H9 (cell line): ENCODE measurements around the gene SMARCC2. TPM values are rescaled to one million over a fixed set of nuclear protein-coding genes. Genes with fewer than 3 reads are reported as not detected.

Experiments used
- DNase-seq: peaks from one replicate; pipeline ENCODE4 v3.0.0-alpha.2; 2017
- H2AFZ ChIP-seq: one replicate; pipeline ENCODE4 v1.6.1; 2013; ENCODE audit warnings: mild to moderate bottlenecking, low read length, control low read depth, moderate library complexity
- H2AK5ac ChIP-seq: 2 replicates; pipeline ENCODE4 v1.6.1; 2013; ENCODE audit warnings: low read length, control low read depth, mixed read lengths; ENCODE audit not compliant: insufficient read length
- H2BK120ac ChIP-seq: one replicate; pipeline ENCODE4 v1.6.1; 2013; ENCODE audit warnings: low read depth, mild to moderate bottlenecking, low read length, control low read depth, inconsistent platforms; ENCODE audit not compliant: poor library complexity, severe bottlenecking
- H2BK12ac ChIP-seq: 2 replicates; pipeline ENCODE4 v1.6.1; 2013; ENCODE audit warnings: low read length, control low read depth, mixed read lengths, low read depth; ENCODE audit not compliant: insufficient read length
- H2BK15ac ChIP-seq: 2 replicates; pipeline ENCODE4 v1.6.1; 2013; ENCODE audit warnings: low read depth, low read length, control low read depth
- H2BK20ac ChIP-seq: one replicate; pipeline ENCODE4 v1.6.1; 2013; ENCODE audit warnings: low read depth, mild to moderate bottlenecking, low read length, control low read depth, inconsistent platforms; ENCODE audit not compliant: poor library complexity, severe bottlenecking
- H2BK5ac ChIP-seq: 2 replicates; pipeline ENCODE4 v1.6.1; 2013; ENCODE audit warnings: low read length, control low read depth, mixed read lengths; ENCODE audit not compliant: insufficient read length
- H3K14ac ChIP-seq: 2 replicates; pipeline ENCODE4 v1.6.1; 2013; ENCODE audit warnings: low read length, control low read depth; ENCODE audit not compliant: insufficient read depth
- H3K18ac ChIP-seq: 2 replicates; pipeline ENCODE4 v1.6.1; 2013; ENCODE audit warnings: low read depth, mild to moderate bottlenecking, mixed read lengths, low read length, control low read depth; ENCODE audit not compliant: insufficient read length
- H3K23ac ChIP-seq: 2 replicates; pipeline ENCODE4 v1.6.1; 2013; ENCODE audit warnings: low read length, control low read depth, mixed read lengths, low read depth; ENCODE audit not compliant: insufficient read length
- H3K23me2 ChIP-seq: 2 replicates; pipeline ENCODE4 v1.6.1; 2013; ENCODE audit warnings: low read depth, mild to moderate bottlenecking, mixed read lengths, low read length, control low read depth; ENCODE audit not compliant: insufficient read length, poor library complexity, severe bottlenecking
- H3K27ac ChIP-seq: 2 replicates; pipeline ENCODE4 v1.5.1; 2013; ENCODE audit warnings: low read length, control low read depth, mixed read lengths, low read depth; ENCODE audit not compliant: insufficient read length
- H3K27me3 ChIP-seq: 2 replicates; pipeline ENCODE4 v1.6.1; 2013; ENCODE audit warnings: low read length, control low read depth, inconsistent platforms; ENCODE audit not compliant: insufficient read depth
- H3K4ac ChIP-seq: 2 replicates; pipeline ENCODE4 v1.6.1; 2013; ENCODE audit warnings: low read depth, mild to moderate bottlenecking, control low read depth, inconsistent platforms, low read length, moderate library complexity
- H3K4me1 ChIP-seq: 2 replicates; pipeline ENCODE4 v1.6.1; 2013; ENCODE audit warnings: low read length, control low read depth, inconsistent platforms; ENCODE audit not compliant: insufficient read depth
- H3K4me2 ChIP-seq: 2 replicates; pipeline ENCODE4 v1.6.1; 2013; ENCODE audit warnings: low read length, control low read depth, mixed read lengths; ENCODE audit not compliant: insufficient read length, insufficient read depth
- H3K56ac ChIP-seq: 2 replicates; pipeline ENCODE4 v1.6.1; 2013; ENCODE audit warnings: low read depth, mild to moderate bottlenecking, mixed read lengths, low read length, control low read depth; ENCODE audit not compliant: insufficient read length
- H3K79me1 ChIP-seq: 2 replicates; pipeline ENCODE4 v1.6.1; 2013; ENCODE audit warnings: low read depth, mild to moderate bottlenecking, moderate library complexity, low read length, control low read depth, inconsistent platforms; ENCODE audit not compliant: insufficient read depth, poor library complexity, severe bottlenecking
- H3K79me2 ChIP-seq: 2 replicates; pipeline ENCODE4 v1.6.1; 2013; ENCODE audit warnings: low read length, control low read depth, inconsistent platforms; ENCODE audit not compliant: insufficient read depth
- H3K9ac ChIP-seq: 2 replicates; pipeline ENCODE4 v1.6.1; 2013; ENCODE audit warnings: low read length, control low read depth, mixed read lengths; ENCODE audit not compliant: insufficient read length; ENCODE audit errors: extremely low read depth
- H3K9me3 ChIP-seq: one replicate; pipeline ENCODE4 v1.6.1; 2013; ENCODE audit warnings: low read depth, low read length, inconsistent platforms; ENCODE audit not compliant: control insufficient read depth
- H3T11ph ChIP-seq: one replicate; pipeline ENCODE4 v1.6.1; 2013; ENCODE audit warnings: mild to moderate bottlenecking, low read length, control low read depth, inconsistent platforms
- H4K20me1 ChIP-seq: one replicate; pipeline ENCODE4 v1.6.1; 2013; ENCODE audit not compliant: control insufficient read depth, insufficient read length, insufficient read depth
- H4K5ac ChIP-seq: 2 replicates; pipeline ENCODE4 v1.6.1; 2013; ENCODE audit warnings: low read depth, mild to moderate bottlenecking, mixed read lengths, low read length, control low read depth; ENCODE audit not compliant: insufficient read length
- H4K8ac ChIP-seq: replicated peaks from 2 replicates; pipeline ENCODE4 v1.6.1; 2013; ENCODE audit warnings: low read length, control low read depth, mixed read lengths, low read depth; ENCODE audit not compliant: insufficient read length
- H4K91ac ChIP-seq: 2 replicates; pipeline ENCODE4 v1.6.1; 2013; ENCODE audit warnings: low read depth, mild to moderate bottlenecking, moderate library complexity, mixed read lengths, low read length, control low read depth; ENCODE audit not compliant: insufficient read length
- H3K27ac Mint-ChIP-seq, 3 experiments: 2 replicates in 2 of 3; 3 replicates in 1 of 3; pipeline ENCODE4 v1.8.0; 2020 to 2021; ENCODE audit warnings: mixed read lengths in 3 of 3, mild to moderate bottlenecking in 1 of 3, moderate library complexity in 1 of 3
- H3K27me3 Mint-ChIP-seq: 2 replicates; pipeline ENCODE4 v1.8.0; 2021; ENCODE audit warnings: low read depth, mild to moderate bottlenecking, moderate library complexity, mixed read lengths
- H3K36me3 Mint-ChIP-seq, 3 experiments: 2 replicates in 2 of 3; 3 replicates in 1 of 3; pipeline ENCODE4 v1.8.0; 2020 to 2021; ENCODE audit warnings: low read depth in 3 of 3, mixed read lengths in 3 of 3; ENCODE audit not compliant: insufficient read depth in 1 of 3
- H3K4me1 Mint-ChIP-seq, 2 experiments: 2 replicates each; pipeline ENCODE4 v1.8.0; 2020; ENCODE audit warnings: mixed read lengths in 2 of 2
- H3K4me3 Mint-ChIP-seq, 2 experiments: 2 replicates in 1 of 2; 3 replicates in 1 of 2; pipeline ENCODE4 v1.8.0; 2020 to 2021; ENCODE audit warnings: mild to moderate bottlenecking in 2 of 2, mixed read lengths in 2 of 2, moderate library complexity in 1 of 2
- H3K9me3 Mint-ChIP-seq, 2 experiments: 2 replicates in 1 of 2; 3 replicates in 1 of 2; pipeline ENCODE4 v1.8.0; 2020; ENCODE audit warnings: mild to moderate bottlenecking in 2 of 2, mixed read lengths in 2 of 2, moderate library complexity in 1 of 2
- CTCF ChIP-seq: fragments of 200-600 bp; sonication (generic); conservative IDR thresholded peaks from 3 replicates; pipeline ENCODE4 v1.8.0; 2021; ENCODE audit warnings: antibody characterized with exemption, mild to moderate bottlenecking
- WGBS: extraction: QIAGEN DNeasy Blood & Tissue Kit; methylation state at CpG from one replicate; pipeline ENCODE4 v1.1.7; 2013; ENCODE audit warnings: missing lambda C conversion rate, low lambda C conversion rate, mixed read lengths; ENCODE audit not compliant: insufficient read length; ENCODE audit errors: extremely low coverage; 5-methylcytosine and 5-hydroxymethylcytosine counted together
- total RNA-seq: library from RNA; stranded (reverse); gene quantifications from 2 replicates; pipeline ENCODE4 v1.2.1, GENCODE V29; 2021

SMARCC2 gene
- total RNA-seq, 1 experiment from 2014 or later, result 86.9 TPM

- Histone ChIP-seq H4K20me1 (no peaks in the 10 kb centered on the region), H2BK5ac (no peak overlapping the region), H3K79me1 (no peaks in the 10 kb centered on the region), H3K79me2 (no peaks in the 10 kb centered on the region), H3K9me3 (no peaks in the 10 kb centered on the region), H2AFZ (no peak overlapping the region), H4K91ac (no peak overlapping the region), H3K23me2 (no peaks in the 10 kb centered on the region), H2BK15ac (no peak overlapping the region), H3K4me1 (no peaks in the 10 kb centered on the region), H3K18ac (no peak overlapping the region), H3K4me2 (no peak overlapping the region), H3K27ac (no peak overlapping the region), H2BK120ac (no peak overlapping the region), H3K9ac (no peak overlapping the region), H3K56ac (no peak overlapping the region), H3K4ac (no peak overlapping the region), H3K14ac (no peak overlapping the region), H4K8ac (no peak overlapping the region), H2BK20ac (no peak overlapping the region), H2BK12ac (no peak overlapping the region), H2AK5ac (no peak overlapping the region), H3K27me3 (no peaks in the 10 kb centered on the region), H3T11ph (no peak overlapping the region), H4K5ac (no peak overlapping the region), H3K23ac (no peak overlapping the region)
- WGBS, result no CpG with 5 or more reads among the region's 3 CpGs
- Mint-ChIP-seq H3K36me3 (peaks cover 27 to 56% (median 56%) of the 10 kb centered on the region in 3 experiments), H3K27me3 (no peaks in the 10 kb centered on the region), H3K4me1 (no peaks in the 10 kb centered on the region), H3K9me3 (no peaks in the 10 kb centered on the region; a peak in 2 of 5 replicates), H3K4me3 (no peak overlapping the region), H3K27ac (no peak overlapping the region)
- TF ChIP-seq CTCF, result no peak
- no peak for DNase-seq
These were observed 44.1 kb downstream of the SMARCC2 start for GRCh38 chr12:56145217-56145616.
